ENCODE measurements around the gene QKI.

The QKI gene

GRCh38 chr6:163599136-163599535, 184.6 kb downstream of the QKI start:
- Histone ChIP-seq H3K36me3 (ENCODE audit: control insufficient read depth, insufficient read depth, low read length) (no peaks in the 10 kb centered on the region), H3K4me1 (ENCODE audit: control insufficient read depth, insufficient read depth, low read length) (no peaks in the 10 kb centered on the region)

GRCh38 chr6:163599684-163600083, 185.2 kb downstream of the QKI start:
- H3K36me3 ChIP-seq (ENCODE audit: control insufficient read depth, insufficient read depth, low read length) = no peaks in the 10 kb centered on the region
- no peak overlapping the region for H3K4me3 ChIP-seq (ENCODE audit: insufficient read depth, low read depth, low read length)
- H3K27ac ChIP-seq (ENCODE audit: insufficient read depth, low read depth, low read length, poor library complexity, severe bottlenecking) = no peak overlapping the region
- no peaks in the 10 kb centered on the region for H3K9me3 ChIP-seq (ENCODE audit: control insufficient read depth, low read length)
- no peaks in the 10 kb centered on the region for H3K4me1 ChIP-seq (ENCODE audit: control insufficient read depth, insufficient read depth, low read length)
- no peaks in the 10 kb centered on the region for H3K27me3 ChIP-seq (ENCODE audit: control insufficient read depth, insufficient read depth, low read length, poor library complexity, severe bottlenecking)
- 97 to 99% methylated on average over 1 to 2 of the region's 2 CpGs for WGBS, 2 experiments

More at GRCh38 chr6:163599136-163599535, 184.6 kb downstream of the QKI start:
- Histone ChIP-seq H3K9me3 (ENCODE audit: control insufficient read depth, low read length) (no peaks in the 10 kb centered on the region), H3K27ac (ENCODE audit: insufficient read depth, low read depth, low read length, poor library complexity, severe bottlenecking) (no peak overlapping the region), H3K27me3 (ENCODE audit: control insufficient read depth, insufficient read depth, low read length, poor library complexity, severe bottlenecking) (no peaks in the 10 kb centered on the region), H3K4me3 (ENCODE audit: insufficient read depth, low read depth, low read length) (no peak overlapping the region)

GRCh38 chr6:163600331-163600730, 185.8 kb downstream of the QKI start:
- no peaks in the 10 kb centered on the region for H3K9me3 ChIP-seq (ENCODE audit: control insufficient read depth, low read length)
- no peaks in the 10 kb centered on the region for H3K27me3 ChIP-seq (ENCODE audit: control insufficient read depth, insufficient read depth, low read length, poor library complexity, severe bottlenecking)
- 93 to 96% methylated on average over 5 of the region's 5 CpGs for WGBS, 2 experiments
- no peak overlapping the region for H3K4me3 ChIP-seq (ENCODE audit: insufficient read depth, low read depth, low read length)
- H3K36me3 ChIP-seq (ENCODE audit: control insufficient read depth, insufficient read depth, low read length) = no peaks in the 10 kb centered on the region
- no peaks in the 10 kb centered on the region for H3K4me1 ChIP-seq (ENCODE audit: control insufficient read depth, insufficient read depth, low read length)
- no peak overlapping the region for H3K27ac ChIP-seq (ENCODE audit: insufficient read depth, low read depth, low read length, poor library complexity, severe bottlenecking)

- no peaks in the 10 kb centered on the region for H3K4me1 ChIP-seq (ENCODE audit: control insufficient read depth, insufficient read depth, low read length)
- WGBS, 2 experiments = 96 to 98% methylated on average over 9 of the region's 9 CpGs
Measured at GRCh38 chr6:163600781-163601180, 186.3 kb downstream of the QKI start.

GRCh38 chr6:163602851-163603250, 188.3 kb downstream of the QKI start:
- H3K27ac ChIP-seq (ENCODE audit: insufficient read depth, low read depth, low read length, poor library complexity, severe bottlenecking) = no peak overlapping the region
- H3K27me3 ChIP-seq (ENCODE audit: control insufficient read depth, insufficient read depth, low read length, poor library complexity, severe bottlenecking) = no peaks in the 10 kb centered on the region
- H3K36me3 ChIP-seq (ENCODE audit: control insufficient read depth, insufficient read depth, low read length) = no peaks in the 10 kb centered on the region
- H3K4me1 ChIP-seq (ENCODE audit: control insufficient read depth, insufficient read depth, low read length) = no peaks in the 10 kb centered on the region
- H3K9me3 ChIP-seq (ENCODE audit: control insufficient read depth, low read length) = no peaks in the 10 kb centered on the region
- WGBS, 2 experiments = 92 to 93% methylated on average over 14 of the region's 14 CpGs
- no peak overlapping the region for H3K4me3 ChIP-seq (ENCODE audit: insufficient read depth, low read depth, low read length)

More at GRCh38 chr6:163600781-163601180, 186.3 kb downstream of the QKI start:
- Histone ChIP-seq H3K27ac (ENCODE audit: insufficient read depth, low read depth, low read length, poor library complexity, severe bottlenecking) (no peak overlapping the region), H3K9me3 (ENCODE audit: control insufficient read depth, low read length) (no peaks in the 10 kb centered on the region), H3K36me3 (ENCODE audit: control insufficient read depth, insufficient read depth, low read length) (no peaks in the 10 kb centered on the region), H3K27me3 (ENCODE audit: control insufficient read depth, insufficient read depth, low read length, poor library complexity, severe bottlenecking) (no peaks in the 10 kb centered on the region), H3K4me3 (ENCODE audit: insufficient read depth, low read depth, low read length) (no peak overlapping the region)

- H3K27me3 ChIP-seq (ENCODE audit: control insufficient read depth, insufficient read depth, low read length, poor library complexity, severe bottlenecking) = no peaks in the 10 kb centered on the region
- H3K9me3 ChIP-seq (ENCODE audit: control insufficient read depth, low read length) = no peaks in the 10 kb centered on the region
- no peaks in the 10 kb centered on the region for H3K36me3 ChIP-seq (ENCODE audit: control insufficient read depth, insufficient read depth, low read length)
- H3K27ac ChIP-seq (ENCODE audit: insufficient read depth, low read depth, low read length, poor library complexity, severe bottlenecking) = no peak overlapping the region
- H3K4me1 ChIP-seq (ENCODE audit: control insufficient read depth, insufficient read depth, low read length) = no peaks in the 10 kb centered on the region
- H3K4me3 ChIP-seq (ENCODE audit: insufficient read depth, low read depth, low read length) = no peak overlapping the region
- WGBS, 2 experiments = 67 to 85% methylated on average over 2 of the region's 2 CpGs
Measured at GRCh38 chr6:163603395-163603794, 188.9 kb downstream of the QKI start.

- Histone ChIP-seq H3K27ac (ENCODE audit: insufficient read depth, low read depth, low read length, poor library complexity, severe bottlenecking) (no peak overlapping the region), H3K9me3 (ENCODE audit: control insufficient read depth, low read length) (no peaks in the 10 kb centered on the region), H3K36me3 (ENCODE audit: control insufficient read depth, insufficient read depth, low read length) (no peaks in the 10 kb centered on the region), H3K27me3 (ENCODE audit: control insufficient read depth, insufficient read depth, low read length, poor library complexity, severe bottlenecking) (no peaks in the 10 kb centered on the region), H3K4me1 (ENCODE audit: control insufficient read depth, insufficient read depth, low read length) (no peaks in the 10 kb centered on the region), H3K4me3 (ENCODE audit: insufficient read depth, low read depth, low read length) (no peak overlapping the region)
- 85 to 94% methylated on average over 3 to 4 of the region's 4 CpGs for WGBS, 2 experiments
Measured at GRCh38 chr6:163605385-163606097, 191.0 kb downstream of the QKI start.

- Histone ChIP-seq H3K27me3 (ENCODE audit: control insufficient read depth, insufficient read depth, low read length, poor library complexity, severe bottlenecking) (no peaks in the 10 kb centered on the region), H3K4me3 (ENCODE audit: insufficient read depth, low read depth, low read length) (no peak overlapping the region), H3K27ac (ENCODE audit: insufficient read depth, low read depth, low read length, poor library complexity, severe bottlenecking) (no peak overlapping the region), H3K4me1 (ENCODE audit: control insufficient read depth, insufficient read depth, low read length) (no peaks in the 10 kb centered on the region), H3K36me3 (ENCODE audit: control insufficient read depth, insufficient read depth, low read length) (no peaks in the 10 kb centered on the region), H3K9me3 (ENCODE audit: control insufficient read depth, low read length) (no peaks in the 10 kb centered on the region)
- WGBS, 2 experiments = 95% methylated on average over 10 of the region's 10 CpGs
Measured at GRCh38 chr6:163607792-163608191, 193.3 kb downstream of the QKI start.

GRCh38 chr6:163608204-163608644, 193.7 kb downstream of the QKI start:
- H3K27ac ChIP-seq (ENCODE audit: insufficient read depth, low read depth, low read length, poor library complexity, severe bottlenecking) = no peak overlapping the region
- H3K4me1 ChIP-seq (ENCODE audit: control insufficient read depth, insufficient read depth, low read length) = no peaks in the 10 kb centered on the region
- H3K27me3 ChIP-seq (ENCODE audit: control insufficient read depth, insufficient read depth, low read length, poor library complexity, severe bottlenecking) = no peaks in the 10 kb centered on the region
- no peak overlapping the region for H3K4me3 ChIP-seq (ENCODE audit: insufficient read depth, low read depth, low read length)
- no peaks in the 10 kb centered on the region for H3K36me3 ChIP-seq (ENCODE audit: control insufficient read depth, insufficient read depth, low read length)
- no peaks in the 10 kb centered on the region for H3K9me3 ChIP-seq (ENCODE audit: control insufficient read depth, low read length)
- 86 to 90% methylated on average over 17 of the region's 17 CpGs for WGBS, 2 experiments

- Histone ChIP-seq H3K36me3 (ENCODE audit: control insufficient read depth, insufficient read depth, low read length) (no peaks in the 10 kb centered on the region), H3K4me1 (ENCODE audit: control insufficient read depth, insufficient read depth, low read length) (no peaks in the 10 kb centered on the region), H3K9me3 (ENCODE audit: control insufficient read depth, low read length) (no peaks in the 10 kb centered on the region), H3K27me3 (ENCODE audit: control insufficient read depth, insufficient read depth, low read length, poor library complexity, severe bottlenecking) (no peaks in the 10 kb centered on the region), H3K27ac (ENCODE audit: insufficient read depth, low read depth, low read length, poor library complexity, severe bottlenecking) (no peak overlapping the region), H3K4me3 (ENCODE audit: insufficient read depth, low read depth, low read length) (no peak overlapping the region)
- WGBS, 2 experiments = 91 to 93% methylated on average over 8 of the region's 8 CpGs
Measured at GRCh38 chr6:163612200-163612599, 197.7 kb downstream of the QKI start.

All from ectodermal cell (in vitro differentiated cells).